Measurements from ENCODE around the gene C7orf25. TPM values are rescaled to one million over a fixed set of nuclear protein-coding genes. Genes with fewer than 3 reads are reported as not detected.

Gene C7orf25
- total and polyA plus RNA-seq, 10 of the 15 experiments (the other 5 are each of a cell fraction or from before 2014, with no cell fraction given), result 0.63 to 3.2 (median 1.7) TPM

- TF ChIP-seq PBX3 (IDR thresholded peaks at IDR 0.05; ENCODE audit: insufficient replicate concordance, low read depth, low read length) (no peak), IRF3 (IDR thresholded peaks at IDR 0.05) (0 out of 2 replicates have a peak, but pooled peaks have one; percentile 37), CHD4 (IDR thresholded peaks at IDR 0.05) (no peak), ZZZ3 (IDR thresholded peaks at IDR 0.05; ENCODE audit: control insufficient read depth, insufficient read length, low read depth) (no peak), RB1 (IDR thresholded peaks at IDR 0.05; ENCODE audit: borderline replicate concordance) (no peak; the same call in 1 of the 2 replicates), FOXK2 (IDR thresholded peaks at IDR 0.05) (no peak), RBBP5 (conservative IDR thresholded peaks at IDR 0.05) (no peak), TAF1 (IDR thresholded peaks at IDR 0.05; ENCODE audit: borderline replicate concordance, low read depth, low read length) (0 out of 2 replicates have a peak, but pooled peaks have one; percentile 15), KLF5 (IDR thresholded peaks at IDR 0.05; ENCODE audit: partially characterized antibody) (no peak), FOXM1 (IDR thresholded peaks at IDR 0.05; ENCODE audit: low read depth, low read length) (no peak), SUPT20H (IDR thresholded peaks at IDR 0.05; ENCODE audit: borderline replicate concordance, control insufficient read depth, low read depth, low read length) (no peak), NR2C2 (IDR thresholded peaks at IDR 0.05; ENCODE audit: borderline replicate concordance, control insufficient read depth, insufficient read length, low read depth) (no peak), RFX5 (IDR thresholded peaks at IDR 0.05; ENCODE audit: low read depth, low read length) (no peak), ZBTB33 (IDR thresholded peaks at IDR 0.05) (no peak), WRNIP1 (IDR thresholded peaks at IDR 0.05; ENCODE audit: borderline replicate concordance, low read depth, low read length) (no peak), NFYA (IDR thresholded peaks at IDR 0.05; ENCODE audit: borderline replicate concordance, low read depth, low read length) (no peak), SKIL (IDR thresholded peaks at IDR 0.05; ENCODE audit: low read depth, poor library complexity, severe bottlenecking) (no peak), STAT3 (IDR thresholded peaks at IDR 0.05; ENCODE audit: low read depth, low read length) (no peak)
Observed at GRCh38 chr7:42911454-42912447, at the start of gene C7orf25 (continued).

Data from GM12878 (cell line).